ENCODE measurements around the gene TNIP2. TPM values are rescaled to one million over a fixed set of nuclear protein-coding genes. Genes with fewer than 3 reads are reported as not detected.

TNIP2 gene
- total and polyA plus RNA-seq, 2 of the 13 experiments (the other 11 are each of a cell fraction or from before 2014, with no cell fraction given) = 25.6 to 38.0 TPM

GRCh38 chr4:2792711-2793585 is 36.8 kb upstream of the TNIP2 start, which contains the start of gene SH3BP2 (continued):
- TF ChIP-seq EP300 (IDR thresholded peaks at IDR 0.05; ENCODE audit: low read depth in 2 of 2, low read length in 2 of 2) = no peak
- no peak for TF ChIP-seq EP300 (CRISPR knock-in tag; IDR thresholded peaks at IDR 0.05; ENCODE audit: borderline replicate concordance)
- TF ChIP-seq FOXA3 (CRISPR knock-in tag; IDR thresholded peaks at IDR 0.05) = peak; percentile 20; the same call in 1 of the 2 replicates
- peak; percentile 8 for TF ChIP-seq ASH2L (IDR thresholded peaks at IDR 0.05; ENCODE audit: insufficient read length, low read depth, low read length)
- no peak for TF ChIP-seq SIX4 (CRISPR knock-in tag; IDR thresholded peaks at IDR 0.05)
- TF ChIP-seq, protein P1, sequence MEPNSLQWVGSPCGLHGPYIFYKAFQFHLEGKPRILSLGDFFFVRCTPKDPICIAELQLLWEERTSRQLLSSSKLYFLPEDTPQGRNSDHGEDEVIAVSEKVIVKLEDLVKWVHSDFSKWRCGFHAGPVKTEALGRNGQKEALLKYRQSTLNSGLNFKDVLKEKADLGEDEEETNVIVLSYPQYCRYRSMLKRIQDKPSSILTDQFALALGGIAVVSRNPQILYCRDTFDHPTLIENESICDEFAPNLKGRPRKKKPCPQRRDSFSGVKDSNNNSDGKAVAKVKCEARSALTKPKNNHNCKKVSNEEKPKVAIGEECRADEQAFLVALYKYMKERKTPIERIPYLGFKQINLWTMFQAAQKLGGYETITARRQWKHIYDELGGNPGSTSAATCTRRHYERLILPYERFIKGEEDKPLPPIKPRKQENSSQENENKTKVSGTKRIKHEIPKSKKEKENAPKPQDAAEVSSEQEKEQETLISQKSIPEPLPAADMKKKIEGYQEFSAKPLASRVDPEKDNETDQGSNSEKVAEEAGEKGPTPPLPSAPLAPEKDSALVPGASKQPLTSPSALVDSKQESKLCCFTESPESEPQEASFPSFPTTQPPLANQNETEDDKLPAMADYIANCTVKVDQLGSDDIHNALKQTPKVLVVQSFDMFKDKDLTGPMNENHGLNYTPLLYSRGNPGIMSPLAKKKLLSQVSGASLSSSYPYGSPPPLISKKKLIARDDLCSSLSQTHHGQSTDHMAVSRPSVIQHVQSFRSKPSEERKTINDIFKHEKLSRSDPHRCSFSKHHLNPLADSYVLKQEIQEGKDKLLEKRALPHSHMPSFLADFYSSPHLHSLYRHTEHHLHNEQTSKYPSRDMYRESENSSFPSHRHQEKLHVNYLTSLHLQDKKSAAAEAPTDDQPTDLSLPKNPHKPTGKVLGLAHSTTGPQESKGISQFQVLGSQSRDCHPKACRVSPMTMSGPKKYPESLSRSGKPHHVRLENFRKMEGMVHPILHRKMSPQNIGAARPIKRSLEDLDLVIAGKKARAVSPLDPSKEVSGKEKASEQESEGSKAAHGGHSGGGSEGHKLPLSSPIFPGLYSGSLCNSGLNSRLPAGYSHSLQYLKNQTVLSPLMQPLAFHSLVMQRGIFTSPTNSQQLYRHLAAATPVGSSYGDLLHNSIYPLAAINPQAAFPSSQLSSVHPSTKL (CRISPR knock-in tag; IDR thresholded peaks at IDR 0.05) = peak; percentile 52; the same call in 1 of the 2 replicates
- TF ChIP-seq THYN1 (CRISPR knock-in tag; IDR thresholded peaks at IDR 0.05; ENCODE audit: borderline replicate concordance, low read depth) = 0 out of 2 replicates have a peak, but pooled peaks have one; percentile 41
- no peak for TF ChIP-seq ZNF737 (CRISPR knock-in tag; IDR thresholded peaks at IDR 0.05; ENCODE audit: borderline replicate concordance)
- no peak for TF ChIP-seq RFX5 (IDR thresholded peaks at IDR 0.05; ENCODE audit: low read depth, low read length)
- TF ChIP-seq ZC3H4 (CRISPR knock-in tag; IDR thresholded peaks at IDR 0.05; ENCODE audit: borderline replicate concordance) = no peak
- TF ChIP-seq ATAD3A (CRISPR knock-in tag; IDR thresholded peaks at IDR 0.05) = no peak
- no peak for TF ChIP-seq SRSF1 (optimal IDR thresholded peaks at IDR 0.05; ENCODE audit: low read depth, low read length)
- TF ChIP-seq RXRA (CRISPR knock-in tag; IDR thresholded peaks at IDR 0.05) = no peak
- no peak; the same call in 1 of the 2 replicates for TF ChIP-seq ZNF543 (CRISPR knock-in tag; IDR thresholded peaks at IDR 0.05)
- TF ChIP-seq FOXJ3 (CRISPR knock-in tag; IDR thresholded peaks at IDR 0.05; ENCODE audit: borderline replicate concordance) = no peak
- no peak; the same call in 1 of the 2 replicates for TF ChIP-seq ZNF589 (CRISPR knock-in tag; conservative IDR thresholded peaks at IDR 0.05)
- TF ChIP-seq ZNF143 (CRISPR knock-in tag; IDR thresholded peaks at IDR 0.05) = no peak
- TF ChIP-seq ELF3 (CRISPR knock-in tag; IDR thresholded peaks at IDR 0.05) = peak; percentile 50
- no peak for TF ChIP-seq ZNF7 (CRISPR knock-in tag; IDR thresholded peaks at IDR 0.05)
- TF ChIP-seq RXRB (CRISPR knock-in tag; IDR thresholded peaks at IDR 0.05; ENCODE audit: borderline replicate concordance) = peak; percentile 21; the same call in 1 of the 2 replicates
- TF ChIP-seq, protein P2, sequence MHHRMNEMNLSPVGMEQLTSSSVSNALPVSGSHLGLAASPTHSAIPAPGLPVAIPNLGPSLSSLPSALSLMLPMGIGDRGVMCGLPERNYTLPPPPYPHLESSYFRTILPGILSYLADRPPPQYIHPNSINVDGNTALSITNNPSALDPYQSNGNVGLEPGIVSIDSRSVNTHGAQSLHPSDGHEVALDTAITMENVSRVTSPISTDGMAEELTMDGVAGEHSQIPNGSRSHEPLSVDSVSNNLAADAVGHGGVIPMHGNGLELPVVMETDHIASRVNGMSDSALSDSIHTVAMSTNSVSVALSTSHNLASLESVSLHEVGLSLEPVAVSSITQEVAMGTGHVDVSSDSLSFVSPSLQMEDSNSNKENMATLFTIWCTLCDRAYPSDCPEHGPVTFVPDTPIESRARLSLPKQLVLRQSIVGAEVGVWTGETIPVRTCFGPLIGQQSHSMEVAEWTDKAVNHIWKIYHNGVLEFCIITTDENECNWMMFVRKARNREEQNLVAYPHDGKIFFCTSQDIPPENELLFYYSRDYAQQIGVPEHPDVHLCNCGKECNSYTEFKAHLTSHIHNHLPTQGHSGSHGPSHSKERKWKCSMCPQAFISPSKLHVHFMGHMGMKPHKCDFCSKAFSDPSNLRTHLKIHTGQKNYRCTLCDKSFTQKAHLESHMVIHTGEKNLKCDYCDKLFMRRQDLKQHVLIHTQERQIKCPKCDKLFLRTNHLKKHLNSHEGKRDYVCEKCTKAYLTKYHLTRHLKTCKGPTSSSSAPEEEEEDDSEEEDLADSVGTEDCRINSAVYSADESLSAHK (CRISPR knock-in tag; IDR thresholded peaks at IDR 0.05; ENCODE audit: borderline replicate concordance) = no peak
- no peak for TF ChIP-seq FOXM1 (CRISPR knock-in tag; IDR thresholded peaks at IDR 0.05)
- TF ChIP-seq ZNF3 (CRISPR knock-in tag; IDR thresholded peaks at IDR 0.05) = no peak
- TF ChIP-seq ZNF224 (CRISPR knock-in tag; IDR thresholded peaks at IDR 0.05) = 0 out of 2 replicates have a peak, but pooled peaks have one; percentile 49
- TF ChIP-seq ZNF460 (CRISPR knock-in tag; IDR thresholded peaks at IDR 0.05; ENCODE audit: borderline replicate concordance) = no peak
